GM18873 (cell line): ENCODE measurements around the gene SLC37A1.

Experiments used
- ATAC-seq: cut with Tn5 transposase; IDR thresholded peaks from one replicate; pipeline ENCODE4 v1.9.1; 2021; ENCODE audit warnings: mild to moderate bottlenecking, moderate library complexity, moderate number of reproducible peaks; ENCODE audit not compliant: unreplicated experiment, low FRiP score

SLC37A1 gene

DNA sequence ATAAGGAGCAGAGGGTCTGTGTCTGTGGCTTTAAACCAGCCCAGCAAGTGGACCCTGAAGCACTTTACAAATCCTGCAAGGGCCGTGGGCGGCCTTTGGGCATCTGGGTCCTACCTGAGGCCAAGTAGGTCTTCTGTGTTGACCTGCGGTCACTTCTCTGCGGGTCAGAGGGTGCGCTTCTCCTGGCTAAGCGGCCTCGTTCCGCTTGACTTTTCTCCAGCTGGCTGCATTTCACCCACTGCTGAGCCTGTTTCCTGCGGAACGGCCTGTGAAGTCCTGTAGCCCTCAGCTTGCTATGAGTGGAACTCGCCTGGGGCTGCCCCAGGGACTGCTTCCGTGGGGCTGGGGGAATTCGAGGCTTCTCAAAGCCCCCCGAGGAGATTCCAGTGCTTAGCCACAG is 43.3 kb downstream of the SLC37A1 start:
- ATAC-seq, result no peak

DNA sequence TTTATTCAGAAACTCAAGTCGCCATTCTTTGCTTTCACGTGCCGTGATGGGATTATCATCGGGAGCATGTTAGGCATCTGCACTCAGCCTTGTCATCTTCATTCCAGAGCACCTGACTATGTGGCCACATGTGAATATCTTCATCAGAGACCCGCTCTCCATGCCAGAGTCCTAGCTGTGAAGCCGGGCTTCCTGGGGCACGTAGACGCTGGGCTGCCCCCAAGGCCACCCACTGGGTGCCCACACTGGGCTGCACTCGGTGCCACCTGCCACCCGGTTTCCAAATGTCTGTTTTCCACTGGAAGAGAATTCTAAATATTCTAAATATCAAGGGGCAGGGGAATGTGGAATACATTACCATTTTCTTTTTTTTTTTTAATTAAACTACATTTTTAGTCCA is 43.8 kb downstream of the SLC37A1 start:
- no peak for ATAC-seq

DNA sequence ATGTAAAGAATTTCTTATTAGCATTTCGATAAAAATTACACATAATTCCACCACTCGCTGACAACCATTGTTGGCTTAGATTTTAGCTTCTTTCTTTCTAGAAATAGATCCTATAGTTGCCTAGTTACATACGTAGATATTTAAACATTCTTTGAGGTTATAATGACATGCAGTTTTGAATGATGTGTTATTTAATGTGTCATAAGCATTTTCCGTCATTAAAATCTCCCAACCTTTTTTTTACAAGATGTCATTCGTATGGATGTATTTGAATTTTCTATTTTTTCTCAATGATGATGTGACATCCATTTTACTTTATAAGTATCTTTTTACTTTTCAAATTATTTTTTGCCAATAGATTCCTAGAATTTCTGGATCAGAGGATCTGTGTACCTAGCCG is 44.7 kb downstream of the SLC37A1 start:
- no peak for ATAC-seq

DNA sequence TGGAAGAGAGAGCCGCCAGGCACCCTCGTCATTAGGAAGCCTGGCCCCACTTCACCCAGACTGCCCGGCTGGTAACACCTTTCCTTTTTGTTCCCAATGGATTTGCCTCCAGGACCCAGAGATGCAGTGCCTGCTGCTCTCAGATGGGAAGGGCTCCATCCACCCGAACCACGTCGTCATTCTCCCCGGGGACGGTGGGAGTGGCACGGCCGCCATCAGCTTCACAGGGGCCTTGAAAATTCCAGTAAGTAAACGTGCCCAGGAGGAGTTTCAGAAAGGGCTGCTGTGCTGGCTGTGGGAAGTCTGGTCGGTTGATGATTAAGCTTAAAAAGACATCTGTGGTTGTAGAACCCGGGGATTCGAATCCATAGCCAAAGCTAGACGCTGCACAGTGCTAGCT is 45.2 kb downstream of the SLC37A1 start:
- ATAC-seq, result no peak

DNA sequence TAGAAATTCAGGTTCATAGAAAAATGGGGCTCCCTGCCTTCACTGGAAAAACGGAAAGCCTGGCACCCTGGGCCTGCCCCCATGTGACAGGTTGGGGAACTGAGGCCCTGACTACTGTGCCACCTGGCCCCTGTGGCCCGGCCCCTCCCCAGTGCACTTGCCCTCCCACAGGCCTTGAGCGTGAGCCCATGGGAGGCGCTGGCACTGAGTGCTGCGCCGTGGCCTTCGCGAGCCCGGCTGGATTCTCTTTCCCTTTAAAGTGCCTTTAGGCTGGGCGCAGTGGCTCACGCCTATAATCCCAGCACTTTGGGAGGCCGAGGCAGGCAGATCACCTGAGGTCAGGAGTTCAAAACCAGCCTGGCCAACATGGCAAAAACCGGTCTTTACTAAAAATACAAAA is 45.7 kb downstream of the SLC37A1 start:
- ATAC-seq, result no peak

DNA sequence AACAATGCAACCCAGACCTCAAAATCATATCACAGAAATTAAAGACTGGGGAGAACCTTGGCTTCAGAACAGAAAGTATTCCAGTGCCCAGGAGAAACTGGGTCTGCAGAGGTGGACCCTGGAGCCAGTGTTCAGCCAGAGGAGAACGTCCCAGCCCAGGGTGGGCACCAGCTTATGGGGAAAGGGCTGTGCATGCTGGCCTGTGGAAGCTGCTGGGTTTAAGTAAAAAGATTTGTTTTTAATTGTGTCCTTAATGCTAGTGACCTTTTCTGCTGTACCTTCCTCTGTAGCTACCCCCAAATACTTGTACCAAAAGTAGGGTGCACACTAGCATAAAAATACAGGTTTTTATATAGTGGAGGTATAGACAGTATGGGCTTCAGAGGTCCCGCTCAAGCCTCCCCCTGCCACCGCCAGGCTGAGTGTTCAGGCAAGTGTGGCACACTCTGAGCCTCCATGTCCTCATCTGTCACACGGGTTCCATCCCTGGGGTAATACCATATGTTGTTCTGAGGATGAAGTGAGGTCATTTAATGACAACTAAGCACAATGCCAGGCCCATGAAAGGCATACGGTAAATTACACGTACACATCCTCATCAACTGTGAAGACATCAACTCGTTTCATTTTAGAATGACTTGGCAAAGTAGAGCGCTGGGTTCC is 47.0 kb downstream of the SLC37A1 start:
- no peak for ATAC-seq

DNA sequence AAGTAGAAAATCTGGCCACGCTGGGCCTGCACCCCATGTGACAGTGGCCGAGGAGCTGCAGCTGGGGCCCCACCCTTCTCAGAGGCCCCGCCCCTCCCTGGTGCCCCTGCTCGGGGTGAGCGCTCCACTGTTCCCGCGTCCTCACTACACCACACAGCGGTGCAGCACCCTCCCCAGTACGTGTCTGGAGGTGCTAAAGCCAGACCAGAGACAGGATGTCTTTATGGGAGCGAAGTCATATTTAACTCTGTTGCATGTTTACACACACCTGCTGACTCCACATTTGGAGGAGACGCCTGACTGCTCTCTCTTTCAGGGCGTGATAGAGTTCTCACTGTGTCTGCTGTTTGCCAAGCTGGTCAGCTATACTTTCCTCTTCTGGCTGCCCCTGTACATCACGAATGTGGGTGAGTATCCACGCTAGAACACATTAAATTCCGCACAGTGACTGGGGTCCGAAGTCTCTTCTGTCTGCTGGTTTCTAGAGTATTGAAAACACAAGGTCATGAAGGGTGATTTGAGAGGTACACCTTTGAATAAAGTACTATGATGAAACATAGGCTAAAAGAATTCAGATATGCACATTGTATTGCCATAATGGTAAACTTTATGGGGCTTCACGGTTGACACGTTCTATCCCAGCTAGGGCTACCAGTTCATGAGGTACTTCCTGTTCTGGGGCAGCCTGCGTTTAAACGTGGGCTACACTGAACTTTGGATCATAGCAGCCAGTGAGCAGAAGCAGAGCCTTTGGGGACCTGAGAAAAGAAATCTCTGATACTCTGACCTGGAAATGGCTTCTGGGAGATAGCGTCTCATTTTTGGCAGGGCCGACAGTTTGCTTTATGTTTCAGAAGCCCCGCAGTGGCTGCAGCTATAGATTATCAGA is 48.4 kb downstream of the SLC37A1 start:
- ATAC-seq, result no peak

DNA sequence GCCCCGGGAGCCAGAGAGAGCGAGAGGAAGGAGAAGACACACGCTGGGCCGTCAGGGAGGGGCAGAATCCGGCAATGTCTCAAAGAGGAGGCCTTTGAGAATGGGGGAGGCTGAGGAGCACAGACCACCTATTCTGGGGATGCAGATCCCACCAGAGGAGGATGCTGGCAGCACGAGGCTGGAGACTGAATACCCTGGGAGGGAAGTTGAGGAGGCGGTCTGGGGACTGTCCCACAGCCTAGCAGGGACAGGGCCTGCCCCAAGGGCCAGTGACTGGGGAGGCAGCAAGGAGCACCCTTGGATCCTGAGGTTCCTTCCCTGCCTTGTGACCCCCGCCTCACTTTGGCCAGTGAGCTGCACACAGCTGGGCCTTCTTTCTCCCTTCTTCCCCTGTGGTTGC is 49.2 kb downstream of the SLC37A1 start:
- ATAC-seq, result no peak

DNA sequence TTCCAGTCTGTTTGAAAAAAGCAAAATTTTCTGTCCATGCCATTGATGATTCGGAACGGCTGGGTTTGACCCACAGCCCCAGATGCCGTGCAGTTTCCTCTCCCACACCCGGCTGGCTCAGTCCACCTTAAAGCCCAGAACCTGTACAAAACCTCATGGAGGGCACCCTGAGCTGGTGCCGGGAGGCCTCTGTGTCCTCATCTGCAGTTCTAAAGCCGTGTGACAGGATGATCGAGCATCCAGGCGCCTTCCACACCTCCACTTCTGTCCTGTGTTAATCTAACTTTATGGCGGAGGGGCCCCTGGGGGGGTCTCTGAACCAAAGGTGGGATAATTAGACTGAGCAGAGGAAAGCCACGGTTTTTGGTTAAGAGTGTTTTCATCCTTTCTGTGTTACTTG is 49.6 kb downstream of the SLC37A1 start:
- ATAC-seq, result no peak

DNA sequence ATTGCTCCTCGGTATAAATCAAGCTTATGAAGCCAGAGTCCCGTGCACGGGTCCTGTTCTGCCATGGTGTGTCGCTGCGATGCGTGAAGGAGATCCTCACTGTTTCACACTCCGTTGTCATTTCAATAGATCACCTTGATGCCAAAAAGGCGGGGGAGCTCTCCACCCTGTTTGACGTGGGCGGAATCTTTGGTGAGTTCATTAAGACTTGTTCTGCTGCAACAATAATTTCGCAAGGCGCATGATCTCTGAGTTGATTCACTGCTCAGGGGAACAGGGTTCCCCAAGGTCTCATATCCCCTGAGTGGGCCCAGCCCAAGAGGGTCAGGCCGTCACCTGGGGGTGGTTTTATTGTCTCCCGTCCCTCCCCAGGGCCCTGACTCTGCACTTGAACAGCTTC is 50.0 kb downstream of the SLC37A1 start:
- ATAC-seq, result no peak

DNA sequence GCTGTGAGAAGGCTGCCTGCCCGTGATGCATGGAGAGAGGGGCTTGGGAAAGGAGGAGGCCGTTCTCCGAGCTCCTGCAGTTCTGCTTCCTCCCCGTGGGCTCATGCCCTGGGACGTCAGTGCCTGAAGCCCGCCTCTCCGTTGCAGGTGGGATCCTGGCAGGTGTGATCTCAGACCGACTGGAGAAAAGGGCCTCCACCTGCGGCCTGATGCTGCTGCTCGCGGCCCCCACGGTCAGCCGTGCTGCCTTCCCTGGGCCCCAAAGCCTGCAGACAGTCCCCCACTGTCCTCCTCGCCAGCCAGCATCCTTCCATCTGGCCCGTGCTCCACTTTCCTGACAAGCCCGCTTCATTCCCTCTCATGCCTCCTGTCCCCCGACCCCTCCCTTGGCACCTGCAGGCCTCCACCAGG is 50.9 kb downstream of the SLC37A1 start:
- ATAC-seq, result no peak

DNA sequence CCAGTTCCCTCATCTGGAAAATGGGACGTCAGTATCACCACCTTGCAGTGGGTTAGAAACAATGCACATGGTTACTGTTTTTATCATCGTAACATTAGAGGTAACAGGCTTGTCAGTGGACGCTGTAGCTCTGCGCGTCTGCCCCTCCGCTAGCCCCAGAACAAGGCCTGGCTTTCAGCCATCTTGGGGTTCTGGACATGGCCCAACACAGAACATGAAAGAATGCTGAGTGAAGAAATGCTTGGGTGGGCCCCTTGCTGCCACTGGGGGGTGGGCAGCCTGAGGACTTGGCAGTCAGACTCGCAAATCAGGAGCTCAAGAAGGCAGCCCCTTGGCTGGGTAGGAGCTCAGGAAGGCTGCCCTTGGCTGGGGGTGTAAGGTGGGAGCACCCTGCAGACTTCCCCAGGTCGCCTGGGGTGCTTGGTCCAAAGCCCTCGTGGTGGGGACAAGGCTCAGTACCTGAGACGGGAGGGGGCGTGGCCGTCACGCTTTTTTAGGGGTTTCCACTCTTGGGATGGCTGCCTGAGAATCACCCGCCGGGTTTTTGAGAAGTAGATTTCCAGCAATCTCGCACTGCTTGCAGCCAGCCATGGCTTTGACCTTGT is 51.7 kb downstream of the SLC37A1 start:
- ATAC-seq, result no peak

DNA sequence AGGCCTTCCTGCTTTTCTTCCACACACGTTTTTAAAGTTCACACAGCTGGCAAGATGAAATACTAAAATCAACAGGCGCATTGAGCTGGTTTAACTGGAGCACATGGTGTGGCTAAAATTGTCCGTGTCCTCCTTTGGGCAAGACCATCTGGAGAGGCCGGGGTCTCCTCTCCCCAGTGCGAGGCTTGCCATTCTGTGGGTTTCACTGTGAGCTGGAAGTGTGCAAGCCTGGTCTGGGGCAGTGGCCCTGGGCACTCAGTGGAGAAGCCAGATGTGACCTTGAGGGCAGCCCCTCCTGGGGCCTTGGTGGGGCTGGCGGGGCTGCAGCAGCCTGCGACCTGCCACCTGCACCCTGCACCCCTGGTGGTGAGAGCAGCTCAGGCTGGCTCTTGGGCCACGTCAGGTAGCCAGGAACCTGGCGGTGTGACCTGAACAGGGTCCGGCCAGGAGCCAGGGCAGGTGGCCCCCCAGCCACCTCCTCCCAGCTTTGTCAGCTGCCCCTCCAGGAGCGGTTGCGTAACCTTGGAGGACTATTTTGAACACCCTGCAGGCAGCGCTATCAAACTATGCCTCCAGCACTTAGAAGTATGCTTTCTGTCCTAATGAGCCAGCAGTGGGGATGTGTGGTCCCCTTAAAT is 52.4 kb downstream of the SLC37A1 start:
- no peak for ATAC-seq

DNA sequence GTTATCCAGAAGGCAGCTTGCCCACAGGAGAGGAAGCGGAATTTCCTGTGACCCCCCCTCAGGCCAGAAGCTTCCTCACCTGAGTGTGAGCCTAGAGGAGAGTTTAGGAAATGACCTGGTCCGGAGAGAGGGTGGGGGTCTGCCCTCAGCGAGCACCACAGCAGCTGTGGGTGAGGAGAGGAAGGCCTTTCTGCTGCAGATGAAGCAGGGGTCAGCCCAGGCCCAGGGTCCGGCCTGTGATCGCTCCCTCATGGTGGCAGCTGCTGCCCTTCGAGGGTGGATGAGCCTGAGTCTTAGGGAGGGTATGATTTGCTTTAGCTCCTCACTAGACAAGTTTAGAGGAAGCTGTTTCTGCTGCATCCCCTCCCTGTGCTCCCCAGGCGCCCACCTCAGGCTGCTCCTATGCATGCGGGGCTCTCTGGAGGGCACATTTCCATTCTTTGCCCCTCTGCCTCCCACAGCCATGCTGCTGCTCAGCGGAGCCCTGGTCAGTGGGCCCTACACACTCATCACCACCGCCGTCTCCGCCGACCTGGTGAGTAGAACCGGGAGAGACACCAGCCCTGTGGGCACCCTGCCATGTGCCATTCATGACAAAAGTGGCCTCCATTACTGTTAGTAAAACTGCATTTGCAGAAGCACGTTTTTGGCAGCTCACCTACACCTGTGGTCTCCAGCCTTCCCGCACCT is 53.0 kb downstream of the SLC37A1 start:
- ATAC-seq, result no peak

DNA sequence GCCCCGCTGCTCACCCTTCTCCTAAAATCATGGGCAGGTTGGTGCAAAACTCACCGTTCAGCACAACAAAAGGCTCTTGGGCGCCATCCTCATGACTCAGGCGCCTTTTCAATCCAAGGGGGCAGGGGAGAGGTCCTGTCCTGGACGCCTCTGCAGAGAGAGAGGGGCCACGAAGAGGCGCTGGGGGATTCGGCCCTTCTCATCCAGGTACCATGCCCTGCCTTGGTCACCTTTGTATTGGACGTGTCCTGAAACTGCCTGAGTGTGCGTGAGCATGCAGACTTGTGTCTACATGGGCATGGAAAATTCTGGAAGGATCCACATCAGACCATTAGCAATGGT is 53.5 kb downstream of the SLC37A1 start:
- ATAC-seq, result no peak

DNA sequence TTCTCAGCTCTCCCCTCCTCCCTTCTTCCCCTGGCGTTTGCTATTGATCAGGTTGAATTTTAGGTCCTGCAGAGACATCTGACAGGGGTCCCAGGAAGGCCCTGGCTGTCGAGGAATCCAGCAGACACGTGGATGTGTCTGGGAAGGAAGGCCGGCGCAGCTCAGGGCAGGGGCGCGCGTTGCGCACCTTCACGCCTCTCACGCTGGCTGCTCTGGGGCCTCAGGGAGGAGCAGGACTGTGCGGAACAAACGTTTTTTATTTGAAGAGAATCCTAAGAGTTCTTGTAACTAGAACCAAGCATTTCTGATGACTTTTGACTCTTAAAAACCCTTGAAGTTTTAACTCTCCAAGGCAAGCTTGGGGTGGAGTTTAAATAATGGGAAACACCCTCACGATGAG is 54.2 kb downstream of the SLC37A1 start:
- ATAC-seq, result no peak

DNA sequence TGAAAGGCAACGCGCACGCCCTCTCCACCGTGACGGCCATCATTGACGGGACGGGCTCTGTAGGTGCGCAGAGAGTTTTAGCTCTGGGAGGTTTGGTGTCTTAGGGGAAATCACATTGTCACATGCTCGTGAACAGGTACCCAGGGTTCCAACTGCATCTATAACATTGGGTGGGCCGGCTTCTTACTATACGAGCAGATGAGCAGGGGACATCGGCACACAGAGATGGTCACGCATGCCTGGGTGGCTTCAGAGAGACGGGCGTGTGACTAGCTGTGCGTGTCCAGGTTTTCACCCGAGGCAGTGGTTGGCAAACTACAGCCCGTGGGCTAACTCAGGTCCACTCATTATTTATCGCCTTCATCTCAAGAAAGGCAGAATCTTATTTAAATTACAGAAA is 54.7 kb downstream of the SLC37A1 start:
- no peak for ATAC-seq

DNA sequence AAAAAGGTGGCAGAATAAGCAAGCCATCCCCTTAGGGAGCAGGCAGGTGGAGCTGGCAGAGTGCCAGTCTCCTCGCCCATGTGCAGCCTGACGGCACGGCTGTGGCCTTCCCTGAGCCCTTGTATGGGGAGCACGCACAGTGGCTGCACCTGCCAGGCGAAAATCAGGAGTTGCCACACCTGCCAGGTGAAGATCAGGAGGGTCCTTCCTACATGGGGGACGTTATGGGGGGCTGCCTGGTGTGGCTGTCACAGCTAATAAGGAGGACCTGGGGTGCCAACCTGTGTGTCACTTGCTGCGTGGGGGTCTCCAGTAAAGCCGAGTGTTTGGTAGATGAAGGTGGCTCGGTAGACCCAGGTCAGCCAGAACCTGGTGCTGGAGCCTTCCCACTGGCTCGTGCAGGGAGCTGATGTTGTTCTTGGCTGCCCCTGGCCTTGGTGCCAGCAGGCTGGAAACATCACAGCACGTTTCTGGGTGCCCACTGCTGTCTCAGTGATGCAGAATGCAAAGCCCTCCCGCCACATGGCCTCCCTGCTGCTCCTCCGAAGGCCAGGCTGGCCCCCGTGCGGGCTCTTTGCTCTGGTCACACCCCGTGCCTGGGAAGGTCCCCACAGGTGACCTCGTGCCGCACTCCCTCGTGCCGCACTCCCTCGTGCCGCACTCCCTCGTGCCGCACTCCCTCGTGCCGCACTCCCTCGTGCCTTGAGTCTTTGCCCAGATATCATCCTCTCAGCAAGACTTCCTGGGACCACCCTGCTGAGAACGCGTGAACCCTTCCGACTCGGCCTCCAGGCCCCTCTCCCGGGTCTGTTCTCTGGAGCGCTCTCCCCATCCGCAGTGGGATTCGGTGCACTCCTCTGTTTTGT is 55.4 kb downstream of the SLC37A1 start:
- ATAC-seq, result no peak

DNA sequence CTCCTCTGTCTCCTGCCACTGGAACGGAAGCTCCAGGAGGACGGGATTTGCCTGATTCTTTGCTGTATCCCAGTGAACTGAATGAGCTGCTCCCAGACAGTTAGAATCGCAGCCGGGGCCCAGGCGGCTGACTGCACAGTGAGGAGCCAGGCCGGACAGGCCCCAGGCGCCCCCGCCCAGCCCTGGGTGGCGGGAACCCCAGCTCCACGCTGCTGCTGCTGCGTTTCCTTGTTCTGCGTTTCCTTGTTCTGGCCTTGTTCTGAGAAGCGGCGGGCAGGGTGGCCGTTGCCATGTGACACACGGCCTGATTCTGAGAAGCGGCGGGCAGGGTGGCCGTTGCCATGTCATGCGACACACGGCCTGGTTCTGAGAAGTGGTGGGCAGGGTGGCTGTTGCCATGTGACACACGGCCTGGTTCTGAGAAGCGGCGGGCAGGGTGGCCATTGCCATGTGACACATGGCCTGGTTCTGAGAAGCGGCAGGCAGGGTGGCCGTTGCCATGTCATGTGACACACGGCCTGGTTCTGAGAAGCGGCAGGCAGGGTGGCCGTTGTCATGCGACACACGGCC is 56.2 kb downstream of the SLC37A1 start:
- no peak for ATAC-seq
